Keratinocyte (primary cell): ENCODE data around the gene MGMT.

Source experiments
- EZH2 ChIP-seq: IDR thresholded peaks from one replicate; pipeline ENCODE4 v1.6.1; 2012; ENCODE audit warnings: inconsistent platforms, mild to moderate bottlenecking, low read length, moderate library complexity
- TF ChIP-seq, protein P1 (sequence below), 3 experiments: IDR thresholded peaks in 1 of 3; conservative IDR thresholded peaks in 1 of 3; optimal IDR thresholded peaks in 1 of 3; 2 replicates in 2 of 3; 3 replicates in 1 of 3; pipeline versions ENCODE3 to v1.5.1; 2011; ENCODE audit warnings: low read length in 3 of 3, mild to moderate bottlenecking in 3 of 3, moderate library complexity in 2 of 3, control low read depth in 1 of 3, inconsistent platforms in 1 of 3; ENCODE audit not compliant: insufficient read depth in 2 of 3; ENCODE audit errors: extremely low read depth in 1 of 3

DNA sequence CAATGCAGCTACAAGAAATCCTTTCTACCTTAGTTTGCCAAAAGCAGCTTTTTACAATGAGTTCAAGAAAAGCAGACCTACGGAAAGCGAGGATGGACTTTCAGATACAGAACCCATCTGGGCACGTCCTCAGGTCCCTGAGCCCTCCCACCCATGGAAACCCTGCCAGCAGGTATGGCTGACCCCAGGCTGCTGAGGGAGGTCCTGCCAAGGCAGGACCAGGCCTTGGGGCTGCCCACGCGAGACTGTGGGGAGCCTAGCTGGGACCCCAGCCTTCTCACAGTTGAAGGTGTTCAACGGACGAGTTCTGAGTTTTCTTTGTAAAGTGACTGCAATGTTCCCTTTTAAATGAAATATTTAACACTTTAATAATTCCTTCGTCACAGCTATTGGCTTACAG, 245.0 kb downstream of the MGMT start:
- TF ChIP-seq, protein P1, sequence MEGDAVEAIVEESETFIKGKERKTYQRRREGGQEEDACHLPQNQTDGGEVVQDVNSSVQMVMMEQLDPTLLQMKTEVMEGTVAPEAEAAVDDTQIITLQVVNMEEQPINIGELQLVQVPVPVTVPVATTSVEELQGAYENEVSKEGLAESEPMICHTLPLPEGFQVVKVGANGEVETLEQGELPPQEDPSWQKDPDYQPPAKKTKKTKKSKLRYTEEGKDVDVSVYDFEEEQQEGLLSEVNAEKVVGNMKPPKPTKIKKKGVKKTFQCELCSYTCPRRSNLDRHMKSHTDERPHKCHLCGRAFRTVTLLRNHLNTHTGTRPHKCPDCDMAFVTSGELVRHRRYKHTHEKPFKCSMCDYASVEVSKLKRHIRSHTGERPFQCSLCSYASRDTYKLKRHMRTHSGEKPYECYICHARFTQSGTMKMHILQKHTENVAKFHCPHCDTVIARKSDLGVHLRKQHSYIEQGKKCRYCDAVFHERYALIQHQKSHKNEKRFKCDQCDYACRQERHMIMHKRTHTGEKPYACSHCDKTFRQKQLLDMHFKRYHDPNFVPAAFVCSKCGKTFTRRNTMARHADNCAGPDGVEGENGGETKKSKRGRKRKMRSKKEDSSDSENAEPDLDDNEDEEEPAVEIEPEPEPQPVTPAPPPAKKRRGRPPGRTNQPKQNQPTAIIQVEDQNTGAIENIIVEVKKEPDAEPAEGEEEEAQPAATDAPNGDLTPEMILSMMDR (optimal IDR thresholded peaks at IDR 0.05 in 1 of 3, IDR thresholded peaks at IDR 0.05 in 1 of 3, conservative IDR thresholded peaks at IDR 0.05 in 1 of 3; ENCODE audit: extremely low read depth in 1 of 3, insufficient read depth in 2 of 3, low read length in 3 of 3), result no peak
- TF ChIP-seq EZH2, result no peak
